Urothelium cell line (cell line): ENCODE results near the gene WFDC9.
A peak's percentile ranks its signal among the peaks of the same experiment; 100 is the strongest.
"Not testable (repeated sequence)": the region's sequence is repeated elsewhere in the genome, so short reads cannot be mapped to it uniquely, and the experiment has no call there.

Source experiments
- DNase-seq: peaks from one replicate; pipeline ENCODE4 v3.0.0; 2011; ENCODE audit warnings: low spot score, mixed read lengths
- FAIRE-seq: peaks from 2 replicates; lab custom pipeline; 2011; peaks lifted over from hg19 to GRCh38; lab: Jason Lieb, UNC

Gene WFDC9

DNA sequence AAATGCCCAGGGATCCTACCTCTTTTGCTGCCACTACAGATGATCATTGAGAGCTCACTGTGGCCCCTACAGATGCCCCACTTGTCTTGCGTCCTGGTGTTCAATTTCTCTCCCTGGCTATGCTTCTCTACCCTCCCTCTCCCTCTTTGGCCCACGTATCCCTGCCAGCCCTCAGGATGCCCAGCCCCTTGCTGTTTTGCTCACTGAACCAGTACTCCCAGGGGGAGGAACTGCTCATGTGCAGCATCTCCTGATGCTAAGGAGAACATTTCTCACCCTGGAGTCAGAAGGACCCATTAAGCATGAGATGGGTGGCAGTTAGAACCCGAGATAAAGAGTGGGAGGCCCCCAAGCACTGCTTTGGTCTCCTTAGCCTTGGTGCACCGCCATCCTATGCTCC is at the start of gene WFDC9:
TSS of gene WFDC9 (minus strand) at position 101 of the 400 bp plus-strand sequence. CDS start 21,103 bp downstream, outside the sequence.
- DNase-seq = no peak
- no peak for FAIRE-seq

DNA sequence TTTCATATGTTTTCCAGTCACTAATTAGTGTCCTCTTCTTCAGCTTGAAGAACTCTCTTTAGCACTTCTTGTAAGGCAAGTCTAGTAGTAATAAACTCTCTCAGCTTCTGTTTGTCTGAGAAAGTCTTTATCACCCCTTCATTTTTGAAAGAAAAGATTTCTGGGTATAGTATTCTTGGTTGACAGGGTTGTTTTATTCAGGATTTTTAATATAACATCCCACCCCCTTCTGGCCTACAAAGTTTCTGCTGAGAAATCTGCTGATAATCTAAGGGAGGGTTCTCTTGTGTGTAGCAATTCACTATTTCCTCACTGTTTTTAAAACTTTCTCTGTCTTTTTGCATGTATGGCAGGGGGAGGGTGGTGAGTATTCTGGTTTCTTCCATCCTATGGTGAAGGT is 48.6 kb upstream of the WFDC9 start:
- DNase-seq (no peak), FAIRE-seq (no peak)

DNA sequence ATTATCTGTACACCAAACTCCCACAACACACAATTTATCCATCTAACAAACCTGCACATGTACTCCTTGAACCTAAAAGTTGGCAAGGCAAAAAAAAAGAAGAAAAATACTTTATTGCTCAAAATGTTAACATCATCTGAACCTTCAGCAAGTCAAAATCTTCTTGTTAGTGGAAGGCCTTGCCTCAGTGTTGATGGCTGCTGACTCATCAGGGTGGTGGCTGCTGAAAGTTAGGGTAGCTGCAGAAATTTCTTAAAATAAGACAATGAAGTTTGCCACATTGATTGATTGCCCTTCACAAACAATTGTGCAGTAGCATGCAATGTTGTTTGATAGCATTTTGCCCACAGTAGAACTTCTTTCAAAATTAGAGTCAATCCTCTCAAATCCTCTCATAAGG is 41.7 kb upstream of the WFDC9 start:
- DNase-seq = no peak
- FAIRE-seq = no peak

DNA sequence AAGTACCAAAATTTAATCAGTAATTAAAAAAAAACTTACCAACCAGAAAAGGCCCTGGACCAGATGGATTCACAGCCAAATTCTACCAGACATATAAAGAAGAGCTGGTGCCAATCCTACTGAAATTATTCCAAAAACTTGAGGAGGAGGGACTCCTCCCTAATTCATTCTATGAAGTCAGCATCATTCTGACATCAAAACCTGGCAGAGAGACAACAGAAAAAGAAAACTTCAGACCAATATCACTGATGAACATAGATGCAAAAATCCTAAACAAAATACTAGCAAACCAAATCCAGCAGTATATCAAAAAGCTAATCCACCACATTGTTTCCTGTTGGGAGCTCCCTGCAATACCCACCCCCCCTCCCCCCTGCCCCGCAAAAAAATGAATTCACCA is 39.1 kb upstream of the WFDC9 start, which contains the start of gene WFDC11:
TSS of gene WFDC11 (minus strand) at position 101 of the 400 bp plus-strand sequence. CDS start 19,639 bp downstream, outside the sequence.
- no peak for DNase-seq
- FAIRE-seq = no peak

DNA sequence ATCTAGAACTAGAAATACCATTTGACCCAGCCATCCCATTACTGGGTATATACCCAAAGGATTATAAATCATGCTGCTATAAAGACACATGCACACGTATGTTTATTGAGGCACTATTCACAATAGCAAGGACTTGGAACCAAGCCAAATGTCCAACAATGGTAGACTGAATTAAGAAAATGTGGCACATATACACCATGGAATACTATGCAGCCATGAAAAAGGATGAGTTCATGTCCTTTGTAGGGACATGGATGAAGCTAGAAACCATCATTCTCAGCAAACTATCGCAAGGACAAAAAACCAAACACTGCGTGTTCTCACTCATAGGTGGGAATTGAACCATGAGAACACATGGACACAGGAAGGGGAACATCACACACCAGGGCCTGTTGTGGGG is 26.0 kb upstream of the WFDC9 start:
- DNase-seq, FAIRE-seq: not testable (repeated sequence)

DNA sequence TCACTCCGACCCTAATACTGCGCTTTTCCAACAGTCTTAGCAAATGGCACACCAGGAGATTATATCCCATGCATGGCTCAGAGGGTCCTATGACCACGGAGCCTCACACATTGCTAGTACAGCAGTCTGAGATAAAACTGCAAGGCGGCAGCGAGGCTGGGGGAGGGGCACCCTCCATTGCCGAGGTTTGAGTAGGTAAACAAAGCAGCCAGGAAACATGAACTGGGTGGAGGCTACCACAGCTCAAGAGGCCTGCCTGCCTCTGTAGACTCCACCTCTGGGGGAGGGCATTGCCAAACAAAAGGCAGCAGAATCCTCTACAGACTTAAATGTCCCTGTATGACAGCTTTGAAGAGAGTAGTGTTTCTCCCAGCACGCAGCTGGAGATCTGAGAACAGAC is 20.6 kb upstream of the WFDC9 start:
- not testable (repeated sequence) for FAIRE-seq, DNase-seq

DNA sequence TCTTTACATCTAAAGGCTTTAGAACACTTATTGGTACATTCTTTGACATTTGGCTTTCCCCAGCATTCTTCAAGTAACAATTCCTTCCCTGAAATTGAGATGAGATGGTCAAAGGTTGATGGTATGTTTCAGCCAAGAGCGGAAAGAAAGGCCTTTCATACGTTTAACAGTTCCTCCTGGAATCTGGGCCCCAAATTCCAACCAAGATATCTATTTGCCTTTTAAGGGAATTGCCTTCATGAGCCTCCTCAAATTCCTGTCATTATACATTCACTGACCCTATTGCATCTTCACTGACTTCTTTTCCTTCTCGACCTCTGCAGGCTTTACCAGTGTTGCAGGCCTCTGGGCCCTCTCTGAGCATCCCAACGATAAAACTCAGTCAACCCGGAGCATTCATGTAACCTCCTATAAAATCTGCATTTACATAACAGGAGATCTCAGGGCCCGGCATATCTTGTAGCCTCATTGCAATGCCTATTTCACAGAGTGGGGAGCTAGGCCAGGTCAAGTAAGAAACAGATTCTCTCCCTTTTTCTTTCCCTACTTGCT is 18.3 kb upstream of the WFDC9 start:
- FAIRE-seq (no peak), DNase-seq (no peak)

DNA sequence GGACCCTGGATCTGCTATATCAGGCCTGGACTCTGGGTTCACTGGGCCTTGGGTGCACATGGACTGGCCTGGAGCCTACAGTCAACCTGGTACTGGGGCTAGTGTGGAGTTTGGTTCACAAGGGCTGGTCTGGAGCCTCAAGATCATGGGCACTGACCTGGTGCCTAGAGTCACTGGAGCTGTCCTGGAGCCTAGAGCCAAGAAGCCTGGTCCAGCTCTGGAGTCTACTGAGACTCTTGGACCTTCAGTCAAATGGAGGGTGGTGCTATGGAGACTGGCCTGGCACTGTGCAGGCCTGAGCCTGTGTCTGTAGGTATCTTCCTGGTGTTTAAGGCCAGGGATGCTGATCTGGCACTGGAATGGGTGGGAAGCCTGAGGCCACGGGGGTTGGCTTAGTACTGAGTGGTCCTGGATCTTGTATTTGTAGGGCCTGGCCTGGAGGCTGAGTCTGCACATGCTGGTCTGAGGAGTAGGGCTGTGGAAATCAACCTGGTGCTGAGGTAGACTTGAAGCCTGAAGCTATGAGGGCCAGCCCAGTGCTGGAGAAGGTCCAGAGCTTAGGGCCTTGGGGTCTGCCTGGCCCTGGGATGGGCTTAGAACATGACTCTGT is 16.5 kb upstream of the WFDC9 start:
- DNase-seq (no peak), FAIRE-seq (no peak)

DNA sequence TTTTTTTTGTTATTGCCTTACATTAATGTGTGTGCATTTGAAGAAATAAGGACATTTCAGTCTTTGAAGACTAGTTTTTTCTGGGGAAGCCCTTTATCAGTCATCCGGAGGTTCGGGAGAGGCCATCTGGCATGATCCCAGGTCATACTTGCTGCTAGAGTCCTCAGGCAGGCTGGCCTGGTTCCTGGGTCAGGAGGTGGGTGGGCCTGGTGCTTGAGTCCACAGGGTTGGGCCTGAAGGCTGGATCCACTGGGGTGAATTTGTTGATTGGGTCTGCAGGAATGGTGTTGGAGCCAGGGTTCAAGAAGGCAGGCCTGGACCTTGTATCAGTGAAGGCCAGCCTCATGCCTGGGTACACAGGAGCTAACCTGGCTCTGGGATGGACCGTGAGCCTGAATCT is 15.8 kb upstream of the WFDC9 start:
- FAIRE-seq = no peak
- no peak for DNase-seq

DNA sequence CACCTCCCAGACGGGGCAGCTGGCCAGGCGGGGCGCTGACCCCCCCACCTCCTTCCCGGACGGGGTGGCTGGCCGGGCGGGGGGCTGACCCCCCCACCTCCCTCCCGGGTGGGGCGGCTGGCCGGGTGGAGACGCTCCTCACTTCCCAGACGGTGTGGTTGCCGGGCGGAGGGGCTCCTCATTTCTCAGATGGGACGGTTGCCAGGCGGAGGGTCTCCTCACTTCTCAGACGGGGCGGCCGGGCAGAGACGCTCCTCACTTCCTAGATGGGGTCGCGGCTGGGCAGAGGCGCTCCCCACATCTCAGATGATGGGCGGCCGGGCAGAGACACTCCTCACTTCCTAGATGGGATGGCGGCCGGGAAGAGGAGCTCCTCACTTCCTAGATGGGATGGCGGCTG is 14.8 kb upstream of the WFDC9 start:
- not testable (repeated sequence) for DNase-seq, FAIRE-seq

DNA sequence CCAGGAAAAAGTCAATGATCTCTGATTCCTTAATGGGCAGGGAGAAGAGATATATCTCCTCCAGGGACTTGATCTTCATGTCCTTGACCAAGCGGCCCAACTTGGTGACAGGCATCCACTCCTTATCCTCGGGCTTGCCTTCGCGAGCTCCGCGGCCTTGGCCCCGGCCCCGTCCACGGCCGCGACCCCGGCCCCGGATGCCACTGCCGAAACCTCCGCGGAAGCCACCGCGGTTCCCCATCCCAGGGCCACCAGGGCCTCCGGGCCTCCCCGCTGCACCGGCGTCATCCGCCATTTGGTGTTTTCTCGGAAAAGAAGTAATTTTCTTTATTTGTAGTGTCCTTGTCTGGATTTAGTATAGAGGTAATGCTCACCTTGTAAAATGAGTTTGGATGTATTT is 10.0 kb upstream of the WFDC9 start:
- not testable (repeated sequence) for FAIRE-seq

DNA sequence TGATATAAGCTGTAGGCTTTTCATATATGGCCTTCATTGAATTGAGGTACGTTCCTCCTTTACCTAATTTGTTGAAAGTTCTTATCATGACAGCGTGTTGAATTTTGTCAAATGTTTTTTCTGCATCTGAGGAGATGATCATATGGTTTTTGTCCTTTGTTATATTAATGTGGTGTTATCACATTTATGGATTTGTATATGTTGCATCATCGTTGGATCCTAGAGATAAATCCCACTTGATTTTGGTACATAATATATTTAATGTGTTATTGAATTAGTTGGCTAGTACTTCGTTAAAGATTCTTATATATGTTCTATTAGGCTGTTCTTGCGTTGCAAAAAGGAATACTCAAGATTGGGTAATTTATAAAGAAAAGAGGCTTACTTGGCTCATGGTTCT is 8.6 kb upstream of the WFDC9 start:
- no peak for DNase-seq

More for the DNA sequence above, 10.0 kb upstream of the WFDC9 start:
- DNase-seq = not testable (repeated sequence)

DNA sequence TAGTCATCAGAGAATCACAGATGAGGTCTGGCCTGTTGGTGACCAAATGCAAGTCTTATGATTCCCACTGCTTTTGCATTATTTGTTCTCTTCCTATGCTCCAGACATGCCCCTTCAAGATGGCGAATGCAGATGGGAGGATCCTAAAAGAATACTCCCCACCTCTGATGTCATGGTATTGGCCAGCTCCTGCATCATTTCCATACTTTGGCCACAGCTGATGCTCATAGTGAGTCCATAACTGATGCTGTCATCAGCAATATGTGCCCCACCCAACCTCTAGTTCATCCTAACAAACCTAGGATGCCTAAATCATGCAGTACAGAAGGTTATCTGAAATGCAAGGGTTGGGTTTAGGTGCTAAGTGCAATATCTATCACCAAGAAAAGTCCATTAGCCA is 5.4 kb upstream of the WFDC9 start:
- no peak for DNase-seq
- FAIRE-seq = no peak

More for the DNA sequence above, 8.6 kb upstream of the WFDC9 start:
- FAIRE-seq = no peak

DNA sequence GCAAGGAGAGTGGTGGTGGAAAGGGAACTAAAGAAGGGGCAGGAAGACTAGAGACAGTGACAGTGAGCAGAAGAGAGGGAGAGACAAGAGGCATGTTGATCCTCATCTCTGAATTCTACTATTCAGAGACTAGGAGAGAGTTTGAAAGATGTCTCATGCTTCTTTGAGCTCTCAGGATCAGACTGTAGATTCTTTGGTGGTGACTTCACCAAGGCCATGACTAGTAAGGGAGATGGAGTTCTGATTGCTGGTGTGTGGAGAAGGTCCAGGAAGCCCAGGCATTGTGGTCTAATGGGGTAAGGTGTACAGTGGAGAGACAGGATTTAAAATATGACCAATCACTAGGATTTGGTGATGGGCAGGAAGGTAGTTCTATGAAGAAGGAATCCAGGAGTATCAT is 713 bp downstream of the WFDC9 start:
- no peak for DNase-seq
- FAIRE-seq = no peak

DNA sequence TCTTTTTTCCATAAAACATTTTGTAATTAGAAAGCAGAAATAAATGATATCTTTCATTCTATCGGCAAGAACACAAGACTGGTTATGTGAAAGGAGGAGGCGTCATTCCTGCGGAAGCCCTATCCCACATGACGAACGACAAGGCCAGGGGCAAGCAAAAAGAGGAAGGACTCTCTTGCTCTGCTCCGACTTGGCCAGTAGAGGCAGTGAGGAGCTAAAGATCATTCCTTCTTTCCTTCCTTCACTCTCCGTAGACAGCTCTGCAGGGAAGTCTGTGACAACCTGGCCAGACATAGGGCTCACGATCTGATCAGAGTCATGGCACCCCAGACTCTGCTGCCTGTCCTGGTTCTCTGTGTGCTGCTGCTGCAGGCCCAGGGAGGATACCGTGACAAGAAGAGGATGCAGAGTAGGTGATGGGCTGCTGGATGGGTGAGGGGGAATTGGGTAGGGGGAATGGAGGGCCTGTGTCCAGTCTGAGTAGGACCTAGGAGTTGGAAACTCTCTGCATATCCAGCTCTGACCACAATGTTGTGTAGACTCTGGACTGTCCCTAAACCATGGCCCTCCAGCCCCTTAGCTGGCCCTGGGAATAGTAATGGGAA is 1.5 kb downstream of the WFDC9 start, which contains the start of gene WFDC10A:
TSS of gene WFDC10A (plus strand) at position 244 of the 605 bp plus-strand sequence. CDS start at position 319, 75 bp downstream.
- DNase-seq (peak; percentile 80), FAIRE-seq (peak; percentile 96)

DNA sequence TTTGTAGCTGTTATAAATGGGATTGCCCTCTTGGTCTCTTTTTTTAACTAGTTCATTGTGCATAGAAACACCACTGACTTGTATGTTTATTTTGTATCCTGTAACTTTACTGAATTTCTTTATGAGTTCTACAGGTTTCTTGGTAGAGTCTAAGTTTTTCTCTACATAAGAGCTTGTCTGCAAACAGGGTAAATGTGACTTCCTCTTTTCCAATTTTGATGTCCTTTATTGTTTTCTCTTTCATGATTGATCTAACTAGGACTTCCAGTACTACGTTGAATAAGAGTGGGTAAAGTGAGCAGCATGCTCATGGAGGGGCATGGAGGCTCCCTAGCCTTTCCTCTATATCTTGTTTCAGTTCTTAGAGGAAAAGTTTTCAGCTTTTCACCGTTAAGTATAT is 4.5 kb downstream of the WFDC9 start:
- no peak for DNase-seq
- no peak for FAIRE-seq

DNA sequence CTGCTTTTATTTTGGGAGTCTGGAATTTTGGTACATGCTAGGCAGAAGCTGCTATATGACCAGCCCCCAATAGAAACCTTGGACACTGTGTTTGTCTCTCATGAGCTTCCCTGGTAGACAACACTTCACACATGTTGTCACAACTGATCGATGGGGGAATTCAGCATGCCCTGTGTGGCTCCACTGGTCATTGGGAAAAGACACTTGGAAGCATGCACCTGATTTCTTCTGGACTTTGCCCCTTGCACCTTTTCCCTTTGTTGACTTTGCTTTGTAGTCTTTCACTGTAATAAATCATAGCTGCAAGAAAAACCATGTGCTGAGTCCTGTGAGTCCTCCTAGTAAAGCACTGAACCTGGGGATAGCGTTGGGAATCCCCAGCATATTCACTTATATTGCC is 9.5 kb downstream of the WFDC9 start:
- DNase-seq (no peak), FAIRE-seq (no peak)

DNA sequence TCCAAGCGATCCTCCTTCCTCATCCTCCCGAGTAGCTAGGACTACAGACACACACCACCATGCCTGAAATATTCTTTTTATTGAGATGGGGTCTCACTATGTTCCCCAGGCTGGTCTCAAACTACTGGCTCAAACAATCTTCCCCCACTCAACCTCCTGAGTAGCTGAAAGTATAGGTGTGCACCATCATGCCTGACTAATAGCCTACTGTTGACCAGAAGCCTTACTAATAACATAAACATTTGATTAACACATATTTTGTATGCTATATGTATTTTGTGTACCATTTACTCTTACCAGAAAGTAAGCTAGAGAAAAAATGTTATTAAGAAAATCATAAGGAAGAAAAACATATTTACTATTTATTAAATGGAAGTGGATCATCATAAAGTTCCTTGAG is 13.5 kb downstream of the WFDC9 start:
- DNase-seq (no peak), FAIRE-seq (no peak)

DNA sequence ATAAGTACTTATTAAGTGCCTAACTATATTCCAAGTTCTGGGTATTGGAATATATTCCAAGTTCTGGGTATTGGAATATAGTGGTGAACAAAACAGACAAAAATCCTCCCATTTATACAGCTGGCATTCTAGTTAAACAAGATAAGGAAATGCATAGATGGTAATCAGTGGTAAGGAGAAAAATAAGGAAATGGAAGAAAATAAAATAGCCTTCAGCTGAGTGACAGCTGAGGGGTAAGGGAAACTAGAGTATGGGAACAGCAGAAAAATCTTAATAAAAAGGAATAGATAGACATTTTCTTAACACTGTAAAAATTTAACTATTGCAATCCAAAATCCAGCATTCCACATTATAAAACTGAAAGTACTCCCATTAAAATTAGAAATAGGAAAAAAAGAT is 18.8 kb downstream of the WFDC9 start:
- FAIRE-seq (no peak), DNase-seq (no peak)

DNA sequence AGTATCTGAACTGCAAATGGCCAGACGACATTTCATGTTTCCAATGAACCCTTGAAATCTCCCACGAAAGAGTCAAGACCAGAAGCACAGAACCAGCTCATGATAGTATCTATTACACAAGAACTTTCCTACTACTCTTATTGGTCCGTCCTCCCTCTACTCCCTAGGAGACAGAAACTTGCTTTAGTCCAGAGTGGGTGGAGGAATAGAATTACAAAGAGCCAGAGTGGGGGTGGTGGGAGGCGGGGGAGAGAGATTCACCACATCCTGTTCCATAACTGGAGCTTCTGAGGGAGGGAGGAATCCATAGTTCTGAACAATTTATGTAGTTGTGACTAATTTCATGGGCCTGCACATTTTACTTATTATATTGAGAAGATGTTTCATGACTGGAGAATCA is 20.0 kb downstream of the WFDC9 start:
- FAIRE-seq = peak; percentile 53

DNA sequence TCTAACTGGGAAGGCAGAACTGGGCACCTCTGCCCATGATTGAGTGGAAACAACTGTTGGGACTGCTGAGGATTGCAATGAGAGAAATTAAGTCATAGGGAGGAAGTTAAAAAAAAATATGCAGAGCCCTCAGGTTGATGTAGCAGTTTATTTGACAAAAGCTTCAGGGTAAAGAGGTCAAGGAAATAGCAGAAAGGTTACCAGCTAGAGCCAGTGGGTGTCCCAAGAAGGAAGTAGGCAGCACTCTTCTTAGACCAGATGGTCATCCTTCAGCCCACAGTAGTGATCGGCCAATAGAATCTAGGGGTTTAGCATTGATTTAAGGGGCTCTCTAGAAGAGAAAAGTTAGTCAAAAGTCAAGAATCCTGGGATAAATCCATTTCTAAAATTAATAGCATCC is 23.3 kb downstream of the WFDC9 start:
- FAIRE-seq = no peak
- DNase-seq = no peak

More for the DNA sequence above, 20.0 kb downstream of the WFDC9 start:
- peak; percentile 89 for DNase-seq

DNA sequence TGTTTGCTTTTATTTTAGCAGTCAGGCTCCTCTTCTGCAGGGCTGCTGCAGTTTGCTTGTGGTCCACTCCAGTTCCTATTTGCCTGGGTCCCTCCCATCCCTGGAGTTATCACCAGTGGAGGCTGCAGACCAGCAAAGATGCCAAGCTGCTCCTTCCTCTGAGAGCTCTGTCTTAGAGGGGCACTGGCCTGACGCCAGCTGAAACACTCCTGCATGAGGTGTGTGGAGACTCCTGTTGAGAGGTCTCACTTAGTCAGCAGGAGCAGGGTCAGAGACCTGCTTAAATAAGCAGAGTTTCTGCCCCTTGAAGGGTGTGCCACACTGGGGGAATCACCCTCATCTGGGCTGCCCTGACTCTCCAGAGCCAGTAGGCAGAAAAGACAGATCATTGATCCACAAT is 35.8 kb downstream of the WFDC9 start:
- DNase-seq = no peak
- FAIRE-seq = no peak
